ENCODE data around the gene SEZ6L2. TPM values are rescaled to one million over a fixed set of nuclear protein-coding genes. Genes with fewer than 3 reads are reported as not detected.
"Not testable (repeated sequence)": the region's sequence is repeated elsewhere in the genome, so short reads cannot be mapped to it uniquely, and the experiment has no call there.

Gene SEZ6L2
- not detected in 2 replicates for total RNA-seq

DNA sequence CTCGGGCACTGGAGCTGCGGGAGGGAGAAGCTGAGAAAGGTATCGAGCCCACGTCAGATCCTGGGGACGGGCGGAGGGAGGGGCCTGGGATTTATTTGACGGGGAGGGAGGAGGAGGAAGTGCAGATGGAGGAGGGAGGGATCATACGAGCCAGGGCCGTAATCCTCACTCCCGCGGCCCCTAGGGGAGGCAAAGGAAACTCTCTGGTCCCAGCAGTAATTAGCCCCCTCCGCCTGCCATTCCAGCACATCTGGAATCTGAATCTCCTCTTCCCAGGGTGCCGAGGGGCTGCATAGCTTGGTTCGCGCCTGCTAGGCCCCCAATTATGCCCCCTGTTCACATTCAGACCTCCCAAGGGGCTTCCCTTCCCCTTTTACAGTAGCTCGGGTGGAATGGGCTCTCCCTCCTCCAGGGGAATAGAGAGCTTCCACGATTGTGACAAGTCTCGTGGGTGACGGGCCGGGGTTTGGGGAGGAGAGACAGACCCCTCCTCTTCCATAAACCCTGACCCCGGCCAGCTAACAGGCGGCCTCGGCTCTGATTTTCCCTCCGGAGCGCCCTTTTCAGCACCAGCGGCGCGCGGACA lies at the start of gene SEZ6L2:
Gene SEZ6L2 (minus strand): TSS at position 35 of the 586 bp plus-strand sequence. CDS start 531 bp downstream, outside the sequence.
- POLR2A ChIA-PET, result interaction anchor here (0.5 to 1.2 kb wide), 7 partner anchors 22 to 1001 kb away, joined by 3 to 10 read pairs (median 3); partner anchors contain the start of genes HIRIP3 and KCTD13
- ATAC-seq (ENCODE audit: low read depth), result no peak

DNA sequence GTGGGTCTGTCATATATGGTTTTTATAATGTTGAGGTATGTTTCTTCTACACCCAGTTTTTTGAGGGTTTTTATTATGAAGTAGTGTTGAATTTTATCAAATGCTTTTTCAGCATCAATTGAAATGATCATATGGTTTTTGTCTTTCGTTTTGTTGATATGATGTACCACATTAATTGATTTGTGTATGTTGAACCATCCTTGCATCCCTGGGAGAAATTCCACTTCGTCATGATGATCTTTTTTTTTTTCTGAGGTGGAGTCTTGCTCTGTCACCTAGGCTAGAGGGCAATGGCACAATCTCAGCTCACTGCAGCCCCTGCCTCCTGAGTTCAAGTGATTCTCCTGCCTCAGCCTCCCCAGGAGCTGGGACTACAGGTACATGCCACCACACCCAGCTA lies 48.5 kb upstream of the SEZ6L2 start:
- Mint-ChIP-seq H3K4me1 (no peaks in the 10 kb centered on the region), H3K4me3 (no peak overlapping the region), H3K9me3 (peaks cover 7% of the 10 kb centered on the region), H3K27ac (no peak overlapping the region), H3K36me3 (ENCODE audit: low read depth) (no peaks in the 10 kb centered on the region), H3K27me3 (peaks cover 14% of the 10 kb centered on the region)
- CTCF ChIA-PET, result no interaction called here
- intact Hi-C loops (cut with micrococcal nuclease), result no loop called here
- DNase-seq, result no peak
- ATAC-seq (ENCODE audit: low read depth), result no peak
- TF ChIP-seq, protein P1, sequence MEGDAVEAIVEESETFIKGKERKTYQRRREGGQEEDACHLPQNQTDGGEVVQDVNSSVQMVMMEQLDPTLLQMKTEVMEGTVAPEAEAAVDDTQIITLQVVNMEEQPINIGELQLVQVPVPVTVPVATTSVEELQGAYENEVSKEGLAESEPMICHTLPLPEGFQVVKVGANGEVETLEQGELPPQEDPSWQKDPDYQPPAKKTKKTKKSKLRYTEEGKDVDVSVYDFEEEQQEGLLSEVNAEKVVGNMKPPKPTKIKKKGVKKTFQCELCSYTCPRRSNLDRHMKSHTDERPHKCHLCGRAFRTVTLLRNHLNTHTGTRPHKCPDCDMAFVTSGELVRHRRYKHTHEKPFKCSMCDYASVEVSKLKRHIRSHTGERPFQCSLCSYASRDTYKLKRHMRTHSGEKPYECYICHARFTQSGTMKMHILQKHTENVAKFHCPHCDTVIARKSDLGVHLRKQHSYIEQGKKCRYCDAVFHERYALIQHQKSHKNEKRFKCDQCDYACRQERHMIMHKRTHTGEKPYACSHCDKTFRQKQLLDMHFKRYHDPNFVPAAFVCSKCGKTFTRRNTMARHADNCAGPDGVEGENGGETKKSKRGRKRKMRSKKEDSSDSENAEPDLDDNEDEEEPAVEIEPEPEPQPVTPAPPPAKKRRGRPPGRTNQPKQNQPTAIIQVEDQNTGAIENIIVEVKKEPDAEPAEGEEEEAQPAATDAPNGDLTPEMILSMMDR (IDR thresholded peaks at IDR 0.05), result no peak
- POLR2A ChIA-PET, result no interaction called here

More for the DNA sequence above, at the start of gene SEZ6L2:
- Mint-ChIP-seq H3K36me3 (ENCODE audit: low read depth) (no peaks in the 10 kb centered on the region), H3K9me3 (no peaks in the 10 kb centered on the region), H3K4me1 (peaks cover 5% of the 10 kb centered on the region), H3K4me3 (peak within 1 kb of the TSS; percentile 77), H3K27ac (no peak within 1 kb of the TSS), H3K27me3 (peaks cover 33% of the 10 kb centered on the region)
- TF ChIP-seq, protein P1 (IDR thresholded peaks at IDR 0.05), result no peak
- CTCF ChIA-PET, result no interaction called here
- peak; percentile 82 for DNase-seq
- intact Hi-C loops (cut with micrococcal nuclease), result loop anchor here (1.0 kb wide), 3 partner anchors 27 to 62 kb away; partner anchors contain the start of genes CDIPT and KCTD13

DNA sequence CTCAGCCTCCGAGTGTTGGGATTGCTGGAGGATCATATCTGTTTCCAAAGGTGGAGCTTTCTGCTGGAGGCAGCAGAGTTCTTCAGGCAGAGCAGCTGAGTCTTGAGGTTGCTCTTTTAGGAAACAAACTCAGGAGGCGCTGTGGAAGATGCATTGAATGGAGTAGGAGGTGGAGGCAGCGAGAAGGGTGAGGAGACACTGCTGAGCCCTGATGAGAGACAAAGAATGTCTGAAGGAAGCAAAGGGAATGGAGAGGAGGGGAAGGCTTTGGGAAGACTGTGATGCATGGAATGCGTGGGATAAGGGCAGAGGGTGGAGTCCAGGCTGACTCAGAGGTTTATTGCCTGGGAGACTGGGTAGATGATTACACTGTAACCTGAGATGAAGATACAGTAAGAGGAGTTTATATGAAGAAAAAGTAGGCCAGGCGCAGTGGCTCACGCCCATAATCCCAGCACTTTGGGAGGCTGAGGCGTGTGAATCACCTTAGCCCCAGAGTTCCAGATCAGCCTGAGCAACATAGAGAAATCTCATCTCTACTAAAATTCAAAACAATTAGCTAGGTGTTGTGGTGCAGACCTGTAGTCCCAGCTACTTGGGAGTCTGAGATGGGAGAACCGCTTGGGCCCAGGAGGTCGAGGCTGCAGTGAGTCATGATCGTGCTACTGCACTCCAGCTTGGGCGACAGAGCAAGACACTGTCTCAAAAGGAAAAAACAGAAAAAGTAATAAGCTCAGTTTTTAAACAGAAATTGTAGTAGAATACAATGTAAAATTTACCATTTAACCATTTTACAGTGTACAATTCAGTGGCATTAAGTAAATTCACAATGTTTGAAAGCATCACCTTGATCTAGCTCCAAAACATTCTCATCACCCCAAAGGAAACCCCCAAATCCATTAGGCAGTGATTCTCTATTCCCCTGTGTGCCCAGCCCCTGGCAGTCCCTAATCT lies 44.8 kb upstream of the SEZ6L2 start:
- Mint-ChIP-seq H3K27ac (no peak overlapping the region), H3K4me1 (no peaks in the 10 kb centered on the region), H3K36me3 (ENCODE audit: low read depth) (no peaks in the 10 kb centered on the region), H3K27me3 (peaks cover 16% of the 10 kb centered on the region), H3K9me3 (no peaks in the 10 kb centered on the region), H3K4me3 (no peak overlapping the region)
- TF ChIP-seq, protein P1 (IDR thresholded peaks at IDR 0.05), result no peak
- ChIA-PET CTCF (no interaction called here), POLR2A (no interaction called here)
- DNase-seq, result no peak
- intact Hi-C loops (cut with micrococcal nuclease), result no loop called here
- no peak for ATAC-seq (ENCODE audit: low read depth)

DNA sequence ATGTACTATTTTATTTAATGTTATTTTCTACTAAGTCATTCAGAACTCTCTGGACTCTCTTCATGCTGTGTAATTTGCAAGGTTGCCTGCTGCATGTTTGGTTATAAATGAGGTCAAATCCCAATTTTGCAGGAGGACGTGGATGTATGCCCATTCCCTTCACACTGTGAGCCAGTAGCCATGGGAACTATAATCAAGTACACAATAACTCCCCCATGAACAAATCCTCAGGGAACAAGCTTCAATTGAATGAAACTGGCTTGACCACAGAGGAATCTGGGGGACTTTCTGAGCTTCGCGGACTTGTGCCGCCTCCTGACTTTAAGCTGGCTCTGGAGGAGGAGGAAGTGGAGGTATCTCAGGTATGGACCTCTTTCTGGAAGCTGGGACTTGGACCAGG lies 41.3 kb upstream of the SEZ6L2 start:
- ChIA-PET CTCF (no interaction called here), POLR2A (interaction anchor here (0.6 kb wide), 2 partner anchors 49 to 91 kb away, joined by 4 to 15 read pairs; no protein-coding TSS in a partner anchor)
- H3K4me3 Mint-ChIP-seq, result no peak overlapping the region
- intact Hi-C loops (cut with micrococcal nuclease), result no loop called here
- TF ChIP-seq, protein P1 (IDR thresholded peaks at IDR 0.05), result no peak
- ATAC-seq (ENCODE audit: low read depth), result no peak
- H3K27me3 Mint-ChIP-seq, result peaks cover 12% of the 10 kb centered on the region
- DNase-seq, result no peak
- no peak overlapping the region for H3K27ac Mint-ChIP-seq
- no peaks in the 10 kb centered on the region for H3K36me3 Mint-ChIP-seq (ENCODE audit: low read depth)
- no peaks in the 10 kb centered on the region for H3K9me3 Mint-ChIP-seq
- no peaks in the 10 kb centered on the region for H3K4me1 Mint-ChIP-seq

DNA sequence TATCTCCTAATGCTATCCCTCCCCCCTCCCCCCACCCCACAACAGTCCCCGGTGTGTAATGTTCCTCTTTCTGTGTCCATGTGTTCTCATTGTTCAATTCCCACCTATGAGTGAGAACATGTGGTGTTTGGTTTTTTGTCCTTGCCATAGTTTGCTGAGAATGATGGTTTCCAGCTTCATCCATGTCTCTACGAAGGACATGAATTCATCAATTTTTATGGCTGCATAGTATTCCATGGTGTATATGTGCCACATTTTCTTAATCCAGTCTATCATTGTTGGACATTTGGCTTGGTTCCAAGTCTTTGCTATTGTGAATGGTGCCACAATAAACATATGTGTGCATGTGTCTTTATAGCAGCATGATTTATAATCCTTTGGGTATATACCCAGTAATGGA lies 32.4 kb upstream of the SEZ6L2 start:
- DNase-seq; H3K27me3 Mint-ChIP-seq; H3K9me3 Mint-ChIP-seq; H3K4me3 Mint-ChIP-seq; POLR2A ChIA-PET; intact Hi-C loops (cut with micrococcal nuclease); ATAC-seq (ENCODE audit: low read depth); H3K27ac Mint-ChIP-seq; H3K36me3 Mint-ChIP-seq (ENCODE audit: low read depth); CTCF ChIA-PET; H3K4me1 Mint-ChIP-seq: not testable (repeated sequence)

Measured in activated B cell treated with CpG ODN at 0.5 μM for 24 hours (primary cell).